ENCODE data around the gene CAPN10.
"Not testable (repeated sequence)": the region's sequence is repeated elsewhere in the genome, so short reads cannot be mapped to it uniquely, and the experiment has no call there.

Gene CAPN10, protein sequence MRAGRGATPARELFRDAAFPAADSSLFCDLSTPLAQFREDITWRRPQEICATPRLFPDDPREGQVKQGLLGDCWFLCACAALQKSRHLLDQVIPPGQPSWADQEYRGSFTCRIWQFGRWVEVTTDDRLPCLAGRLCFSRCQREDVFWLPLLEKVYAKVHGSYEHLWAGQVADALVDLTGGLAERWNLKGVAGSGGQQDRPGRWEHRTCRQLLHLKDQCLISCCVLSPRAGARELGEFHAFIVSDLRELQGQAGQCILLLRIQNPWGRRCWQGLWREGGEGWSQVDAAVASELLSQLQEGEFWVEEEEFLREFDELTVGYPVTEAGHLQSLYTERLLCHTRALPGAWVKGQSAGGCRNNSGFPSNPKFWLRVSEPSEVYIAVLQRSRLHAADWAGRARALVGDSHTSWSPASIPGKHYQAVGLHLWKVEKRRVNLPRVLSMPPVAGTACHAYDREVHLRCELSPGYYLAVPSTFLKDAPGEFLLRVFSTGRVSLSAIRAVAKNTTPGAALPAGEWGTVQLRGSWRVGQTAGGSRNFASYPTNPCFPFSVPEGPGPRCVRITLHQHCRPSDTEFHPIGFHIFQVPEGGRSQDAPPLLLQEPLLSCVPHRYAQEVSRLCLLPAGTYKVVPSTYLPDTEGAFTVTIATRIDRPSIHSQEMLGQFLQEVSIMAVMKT

GRCh38 chr2:240586198-240586918, at the start of gene CAPN10:
Gene CAPN10, plus strand, starts transcription at chr2:240586734. Its CDS starts 178 bp downstream, at chr2:240586912.
- peak; percentile 93 to 97 (median 93) for DNase-seq (ENCODE audit: low read depth in 3 of 3)

DNA sequence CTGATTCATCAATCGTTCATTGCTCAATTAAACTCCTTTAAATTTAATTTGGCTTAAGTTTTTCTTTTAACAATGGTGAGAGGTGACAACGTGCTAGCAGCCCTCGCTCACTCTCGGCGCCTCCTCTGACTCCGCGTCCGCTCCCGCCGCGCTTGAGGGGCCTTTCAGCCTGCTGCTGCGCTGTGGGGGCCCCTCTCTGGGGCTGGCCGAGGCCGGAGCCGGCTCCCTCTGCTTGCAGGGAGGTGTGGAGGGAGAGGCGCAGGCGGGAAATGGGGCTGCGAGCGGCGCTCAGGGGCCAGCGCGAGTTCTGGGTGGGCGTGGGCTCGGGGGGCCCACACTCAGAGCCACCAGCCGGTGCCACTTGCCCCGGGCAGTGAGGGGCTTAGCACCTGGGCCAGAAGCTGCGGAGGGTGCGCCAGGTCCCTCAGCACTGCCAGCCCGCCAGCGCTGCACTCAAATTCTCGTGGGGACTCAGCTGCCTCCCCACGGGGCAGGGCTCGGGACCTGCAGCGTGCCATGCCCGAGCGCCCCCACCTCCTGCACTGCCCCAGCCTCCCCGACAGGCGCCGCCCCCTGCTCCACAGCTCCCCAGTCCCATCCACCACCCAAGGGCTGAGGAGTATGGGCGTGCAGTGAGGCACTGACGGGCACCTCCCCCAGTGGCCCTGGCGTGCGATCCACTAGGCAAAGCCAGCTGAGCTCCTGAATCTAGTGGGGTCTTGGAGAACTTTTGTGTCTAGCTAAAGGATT, 48.3 kb upstream of the CAPN10 start:
- no peak for DNase-seq (ENCODE audit: low read depth in 3 of 3)

- not testable (repeated sequence) for DNase-seq (ENCODE audit: low read depth in 3 of 3)
Measured at GRCh38 chr2:240539101-240539500, 47.4 kb upstream of the CAPN10 start.

- no peak for DNase-seq (ENCODE audit: low read depth in 3 of 3)
Measured at GRCh38 chr2:240539906-240540305, 46.6 kb upstream of the CAPN10 start.

- DNase-seq (ENCODE audit: low read depth in 3 of 3): no peak
Measured at GRCh38 chr2:240551288-240551687, 35.2 kb upstream of the CAPN10 start.

DNA sequence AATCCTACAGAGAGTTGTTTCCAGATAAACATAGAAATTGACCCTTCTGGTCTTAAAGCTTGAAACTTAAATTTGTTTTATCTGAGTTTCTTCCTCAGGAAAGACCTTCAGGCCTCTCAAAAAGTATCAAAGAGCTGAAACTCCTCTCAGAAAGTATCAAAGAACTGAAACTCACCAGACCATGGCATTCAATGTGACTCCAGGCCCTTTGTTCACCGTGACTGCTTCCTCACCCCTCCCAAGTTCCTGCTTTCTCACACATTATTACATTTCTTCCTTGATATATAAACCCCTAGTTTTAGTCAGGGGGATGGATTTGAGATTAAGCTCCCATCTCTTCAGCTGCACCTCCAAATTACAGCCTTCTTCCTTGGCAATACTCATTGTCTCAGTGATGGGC, 34.7 kb upstream of the CAPN10 start:
- DNase-seq (ENCODE audit: low read depth in 3 of 3): no peak

DNA sequence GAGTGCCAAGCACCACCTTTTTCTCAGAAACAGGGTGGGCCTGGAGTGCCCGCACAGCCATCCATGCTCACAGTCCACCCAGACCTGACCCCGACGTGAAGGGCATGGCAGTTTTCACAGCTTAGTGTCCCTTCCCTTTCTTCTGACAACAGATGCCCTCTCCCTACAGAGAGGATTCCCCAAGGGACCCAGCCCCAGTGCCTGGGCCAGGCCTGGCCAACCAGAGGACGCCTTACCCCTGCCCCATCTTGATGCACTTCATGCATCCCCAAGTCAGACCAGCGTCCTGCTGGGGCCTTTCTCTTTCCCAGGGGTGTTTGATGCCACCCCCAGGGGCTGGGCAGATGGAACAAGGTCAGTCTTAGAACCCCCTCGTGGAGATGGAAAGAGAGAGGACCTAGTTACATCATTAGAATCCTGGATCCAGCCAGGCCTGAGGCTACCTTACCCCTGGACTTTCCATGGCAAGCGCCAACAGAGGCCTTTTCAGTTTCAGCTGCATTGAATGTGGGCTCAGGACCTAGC, 32.5 kb upstream of the CAPN10 start:
- no peak for DNase-seq (ENCODE audit: low read depth in 3 of 3)

- DNase-seq (ENCODE audit: low read depth in 3 of 3): no peak
Measured at GRCh38 chr2:240554767-240555493, 31.6 kb upstream of the CAPN10 start.

DNA sequence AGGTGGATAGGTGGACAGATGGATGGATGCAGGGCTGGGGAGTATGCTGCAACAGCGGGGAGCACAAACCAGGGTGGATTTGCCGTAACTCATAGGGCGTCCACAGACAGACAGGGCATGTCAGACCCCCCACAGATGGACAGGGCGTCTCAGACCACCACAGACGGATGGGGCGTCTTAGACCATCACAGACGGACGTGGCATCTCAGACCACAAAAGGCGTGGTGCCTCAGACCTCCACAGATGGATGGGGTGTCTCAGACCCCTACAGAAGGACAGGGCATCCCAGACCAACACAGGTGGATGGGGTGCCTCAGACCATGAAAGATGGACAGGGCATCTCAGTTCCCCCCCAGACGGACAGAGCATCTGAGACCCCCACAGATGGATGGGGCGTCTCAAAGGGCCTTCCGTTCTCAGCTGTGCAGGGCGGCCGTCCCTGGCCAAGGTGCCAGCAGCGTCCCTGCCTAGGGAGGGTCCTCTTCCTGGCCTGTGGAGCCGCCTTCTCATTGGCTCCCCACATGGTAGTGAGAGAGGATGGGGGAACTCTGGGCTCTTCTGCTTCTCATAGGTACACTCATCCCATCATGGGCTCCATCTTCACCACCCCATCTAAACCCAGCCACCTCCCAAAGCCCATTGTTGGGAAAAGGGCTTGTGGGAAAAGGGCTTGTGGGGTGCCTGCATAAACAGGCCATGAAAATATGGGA, 30.8 kb upstream of the CAPN10 start:
- DNase-seq (ENCODE audit: low read depth in 3 of 3): no peak

- peak in 1 of 3 donors; percentile 70 for DNase-seq (ENCODE audit: low read depth in 3 of 3)
Measured at GRCh38 chr2:240556553-240557100, 29.9 kb upstream of the CAPN10 start.

- no peak for DNase-seq (ENCODE audit: low read depth in 3 of 3)
Measured at GRCh38 chr2:240557101-240557751, 29.3 kb upstream of the CAPN10 start.

DNA sequence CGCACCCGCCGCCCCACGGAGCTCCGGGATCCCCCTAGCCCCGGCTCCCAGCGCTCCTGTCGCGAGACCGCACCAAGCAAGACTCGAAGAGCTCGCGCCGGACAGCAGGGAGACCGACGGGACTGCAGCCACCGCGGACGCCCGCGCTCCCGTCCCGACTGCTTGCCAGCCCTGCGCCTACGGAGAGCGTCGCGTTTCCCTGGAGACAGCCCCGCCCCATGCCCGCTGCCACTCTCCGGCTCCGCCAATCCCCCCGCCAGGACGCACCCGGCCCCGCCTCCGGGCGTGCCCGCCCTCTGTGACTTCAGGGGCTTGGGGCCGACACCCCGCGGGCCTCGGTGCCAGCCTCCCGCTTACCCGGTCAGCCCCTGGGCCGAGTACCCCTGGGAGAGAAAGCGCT, 28.7 kb upstream of the CAPN10 start, which contains the start of gene ANKMY1:
Gene ANKMY1, minus strand, starts transcription at position 181 of the 400 bp plus-strand sequence. CDS start 653 bp downstream, outside the sequence.
- DNase-seq (ENCODE audit: low read depth in 3 of 3): peak in 1 of 3 donors; percentile 75

DNA sequence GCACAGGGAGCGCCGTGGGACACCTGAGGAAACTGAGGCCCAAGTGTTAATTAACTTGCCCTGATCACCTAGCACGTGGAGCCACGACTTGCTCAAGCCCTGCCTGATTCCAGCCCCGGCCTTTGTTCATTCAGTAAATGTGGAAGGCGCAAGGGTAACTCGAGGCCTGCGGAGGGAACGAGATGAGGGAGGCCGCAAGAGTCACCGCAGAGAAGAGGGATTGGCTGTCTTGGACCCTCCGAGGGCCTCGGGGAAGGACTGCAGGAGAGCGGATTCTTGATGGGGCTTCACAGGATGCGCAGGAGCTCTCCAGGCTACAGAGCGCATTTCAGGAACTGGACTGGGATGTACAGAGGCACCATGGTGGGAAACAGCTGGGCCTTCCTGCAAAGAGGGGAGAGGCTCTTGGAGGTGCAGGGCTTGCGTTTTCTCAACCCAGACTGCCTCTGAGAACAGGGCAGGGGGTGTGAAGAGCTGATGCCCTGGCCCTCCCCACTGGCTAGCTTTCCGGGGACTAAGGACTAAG, 28.2 kb upstream of the CAPN10 start:
- DNase-seq (ENCODE audit: low read depth in 3 of 3): no peak

GRCh38 chr2:240559286-240559685, 27.2 kb upstream of the CAPN10 start:
- DNase-seq (ENCODE audit: low read depth in 3 of 3): no peak

DNA sequence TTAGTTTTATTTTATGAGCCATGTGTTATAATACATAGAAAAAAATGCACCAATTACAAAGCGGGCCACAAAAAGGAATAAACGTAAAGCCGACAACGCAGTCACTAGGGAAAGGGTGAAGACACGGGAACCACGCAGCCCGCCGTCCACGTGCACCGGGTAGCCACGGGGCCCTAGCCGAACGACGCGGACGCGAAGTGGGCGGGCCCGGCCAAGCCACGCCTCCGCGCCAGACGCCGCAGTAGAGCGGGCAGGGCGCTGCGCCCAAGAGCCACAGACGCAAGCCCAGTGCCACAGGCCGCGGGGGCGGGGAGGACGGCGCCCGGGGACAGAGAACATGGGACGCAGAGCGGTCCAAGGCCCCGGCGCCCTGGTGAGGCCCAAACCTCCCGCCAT, 26.5 kb upstream of the CAPN10 start, which contains the start of gene DUSP28:
Gene DUSP28, plus strand, starts transcription at position 274 of the 396 bp plus-strand sequence. CDS start 328 bp downstream, outside the sequence.
- DNase-seq (ENCODE audit: low read depth in 3 of 3): peak; percentile 84 to 86 (median 86)

DNA sequence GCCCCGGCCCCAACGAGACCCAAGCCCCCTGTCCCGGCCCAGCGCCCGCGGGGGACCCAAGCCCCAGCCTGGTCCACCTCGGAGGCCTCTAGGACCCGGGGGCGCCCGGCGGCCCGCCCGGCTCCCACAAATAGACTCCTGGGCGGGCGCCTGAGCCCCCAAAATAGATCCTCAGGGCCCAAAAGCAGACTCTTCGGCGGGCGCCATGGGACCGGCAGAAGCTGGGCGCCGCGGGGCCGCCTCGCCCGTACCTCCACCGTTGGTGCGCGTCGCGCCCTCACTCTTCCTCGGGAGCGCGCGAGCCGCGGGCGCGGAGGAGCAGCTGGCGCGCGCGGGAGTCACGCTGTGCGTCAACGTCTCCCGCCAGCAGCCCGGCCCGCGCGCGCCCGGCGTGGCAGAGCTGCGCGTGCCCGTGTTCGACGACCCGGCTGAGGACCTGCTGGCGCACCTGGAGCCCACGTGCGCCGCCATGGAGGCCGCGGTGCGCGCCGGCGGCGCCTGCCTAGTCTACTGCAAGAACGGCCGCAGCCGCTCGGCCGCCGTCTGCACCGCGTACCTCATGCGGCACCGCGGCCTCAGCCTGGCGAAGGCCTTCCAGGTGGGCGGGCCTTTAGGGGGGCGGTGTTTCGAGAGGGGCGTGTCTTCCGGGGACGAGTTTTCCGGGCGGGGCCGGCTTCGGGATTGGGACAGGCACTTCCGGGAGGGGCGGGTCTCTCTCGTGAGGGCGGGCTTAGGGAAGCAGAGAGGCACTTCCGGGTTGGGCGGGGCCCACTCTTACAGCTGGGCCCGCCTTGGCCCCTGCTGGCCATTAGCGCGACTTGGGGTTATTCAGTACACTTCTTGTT, 25.8 kb upstream of the CAPN10 start:
- DNase-seq (ENCODE audit: low read depth in 3 of 3): peak; percentile 99 to 100 (median 99)

DNA sequence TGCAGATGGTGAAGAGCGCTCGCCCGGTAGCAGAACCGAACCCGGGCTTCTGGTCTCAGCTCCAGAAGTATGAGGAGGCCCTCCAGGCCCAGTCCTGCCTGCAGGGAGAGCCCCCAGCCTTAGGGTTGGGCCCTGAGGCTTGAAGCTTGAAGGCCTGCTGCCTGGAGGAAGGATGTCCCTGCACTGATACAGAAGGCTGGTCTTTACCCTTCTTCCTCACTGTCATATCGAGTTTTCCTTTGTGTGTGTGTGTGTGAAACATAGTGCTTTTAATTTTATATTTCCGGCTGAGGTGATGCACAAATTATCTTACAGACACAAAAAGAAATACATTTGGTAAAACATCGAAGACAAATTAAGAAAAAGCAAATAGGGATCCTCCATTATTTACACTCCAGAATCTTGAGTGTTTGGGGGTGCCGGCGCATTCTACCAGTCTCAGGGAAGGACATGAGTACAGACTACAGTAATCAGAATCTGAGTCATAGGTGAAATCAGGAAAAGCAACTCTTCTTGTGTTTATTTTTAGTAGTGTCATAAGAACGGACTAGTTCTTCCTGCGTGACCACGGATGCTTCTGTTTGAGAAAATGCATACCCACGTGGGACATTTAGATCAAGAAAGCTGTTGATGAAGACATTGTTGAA, 25.1 kb upstream of the CAPN10 start:
- no peak for DNase-seq (ENCODE audit: low read depth in 3 of 3)
